H1 (cell line): Measurements from ENCODE around the gene ZFAND3. TPM values are rescaled to one million over a fixed set of nuclear protein-coding genes. Genes with fewer than 3 reads are reported as not detected.

ENCODE experiments used
- CTCF ChIA-PET: fragments of 300-600 bp; sonication (Branson Sonifier 250); formaldehyde crosslinking; loops from one replicate; lab custom pipeline; 2021; ENCODE audit not compliant: partially characterized antibody; lab: Charles Lee
- POLR2A ChIA-PET: fragments of 300-600 bp; sonication (Branson Sonifier 250); formaldehyde crosslinking; loops from one replicate; lab custom pipeline; 2021; ENCODE audit warnings: inconsistent platforms; ENCODE audit not compliant: partially characterized antibody; lab: Charles Lee
- DNase-seq, 2 experiments: peaks; one replicate each; pipeline versions ENCODE4 v3.0.0 to v3.0.0-alpha.2; 2010 to 2022; ENCODE audit warnings: low spot score in 2 of 2, low read depth in 1 of 2, mixed read lengths in 1 of 2
- FAIRE-seq: peaks from 2 replicates; lab custom pipeline; 2011; peaks lifted over from hg19 to GRCh38; lab: Jason Lieb, UNC
- H2AFZ ChIP-seq: 2 replicates; pipeline ENCODE4 v1.8.1; 2012; ENCODE audit warnings: low read length, inconsistent platforms
- H2AK5ac ChIP-seq: 2 replicates; pipeline ENCODE4 v1.6.1; 2013; ENCODE audit warnings: low read depth, low read length
- H2BK120ac ChIP-seq: replicated peaks from 2 replicates; pipeline ENCODE3; 2013; ENCODE audit warnings: low read depth, low read length, inconsistent platforms
- H2BK12ac ChIP-seq: 2 replicates; pipeline ENCODE4 v1.6.1; 2013; ENCODE audit warnings: low read depth, low read length
- H2BK15ac ChIP-seq: 2 replicates; pipeline ENCODE4 v1.6.1; 2013; ENCODE audit warnings: low read length
- H2BK20ac ChIP-seq: 2 replicates; pipeline ENCODE4 v1.6.1; 2013; ENCODE audit warnings: low read length
- H2BK5ac ChIP-seq: 2 replicates; pipeline ENCODE4 v1.6.1; 2013; ENCODE audit warnings: low read depth, low read length
- H3K14ac ChIP-seq: 2 replicates; pipeline ENCODE4 v1.6.1; 2013; ENCODE audit warnings: inconsistent platforms; ENCODE audit not compliant: insufficient read length
- H3K18ac ChIP-seq: 2 replicates; pipeline ENCODE4 v1.6.1; 2013; ENCODE audit warnings: low read length; ENCODE audit errors: extremely low read depth
- H3K23ac ChIP-seq: 2 replicates; pipeline ENCODE4 v1.6.1; 2013; ENCODE audit warnings: inconsistent platforms; ENCODE audit not compliant: insufficient read length
- H3K23me2 ChIP-seq: 2 replicates; pipeline ENCODE4 v1.6.1; 2013; ENCODE audit warnings: low read depth, low read length
- H3K27ac ChIP-seq: 2 replicates; pipeline ENCODE4 v1.6.1; 2011; ENCODE audit warnings: low read depth, low read length, inconsistent platforms
- H3K27me3 ChIP-seq, 4 experiments: replicated peaks in 1 of 4; 1 replicate in 1 of 4; 2 replicates in 3 of 4; pipeline versions ENCODE4 v1.6.1 to v1.8.1; 2011 to 2013; ENCODE audit warnings: low read length in 3 of 4, mild to moderate bottlenecking in 3 of 4, inconsistent platforms in 2 of 4, mixed read lengths in 2 of 4, moderate library complexity in 1 of 4; ENCODE audit not compliant: control insufficient read depth in 3 of 4, insufficient read depth in 3 of 4; ENCODE audit errors: extremely low read depth in 1 of 4
- H3K36me3 ChIP-seq, 4 experiments: 2 replicates each; pipeline versions ENCODE4 v1.6.1 to v1.8.1; 2011 to 2013; ENCODE audit warnings: mild to moderate bottlenecking in 4 of 4, low read length in 3 of 4, moderate library complexity in 2 of 4, control low read depth in 1 of 4, inconsistent platforms in 1 of 4; ENCODE audit not compliant: insufficient read depth in 4 of 4, control insufficient read depth in 2 of 4
- H3K4ac ChIP-seq: replicated peaks from 2 replicates; pipeline ENCODE3; 2013; ENCODE audit warnings: low read length, low read depth, mixed read lengths, inconsistent platforms; ENCODE audit not compliant: insufficient read length
- H3K4me1 ChIP-seq, 4 experiments: replicated peaks in 1 of 4; 1 replicate in 1 of 4; 2 replicates in 3 of 4; pipeline versions ENCODE4 v1.6.1 to v1.8.1; 2011 to 2013; ENCODE audit warnings: low read length in 3 of 4, inconsistent platforms in 2 of 4, mixed read lengths in 1 of 4; ENCODE audit not compliant: insufficient read depth in 4 of 4, control insufficient read depth in 3 of 4
- H3K4me2 ChIP-seq, 2 experiments: 2 replicates each; pipeline versions ENCODE4 v1.6.1 to v1.8.1; 2011 to 2013; ENCODE audit warnings: low read depth in 2 of 2, low read length in 2 of 2, control low read depth in 1 of 2, inconsistent platforms in 1 of 2, mild to moderate bottlenecking in 1 of 2; ENCODE audit not compliant: insufficient read depth in 1 of 2
- H3K4me3 ChIP-seq, 4 experiments: fragments of 200-600, 300-600 bp in 1 of 4; sonication (generic), shearing (Covaris generic), sonication (Bioruptor Twin) in 1 of 4; 2 replicates each; pipeline versions ENCODE4 v1.5.1 to v1.8.1; 2011 to 2016; ENCODE audit warnings: low read length in 4 of 4, low read depth in 3 of 4, control low read depth in 2 of 4, inconsistent platforms in 2 of 4, mild to moderate bottlenecking in 2 of 4, mixed read lengths in 1 of 4, moderate library complexity in 1 of 4; ENCODE audit not compliant: insufficient read depth in 2 of 4; ENCODE audit errors: extremely low read depth in 1 of 4
- H3K56ac ChIP-seq: replicated peaks from 2 replicates; pipeline ENCODE3; 2013; ENCODE audit warnings: low read depth, mild to moderate bottlenecking, mixed read lengths, low read length, inconsistent platforms; ENCODE audit not compliant: insufficient read length
- H3K79me1 ChIP-seq: 2 replicates; pipeline ENCODE4 v1.6.1; 2013; ENCODE audit warnings: low read depth, low read length, control low read depth
- H3K79me2 ChIP-seq, 2 experiments: 2 replicates each; pipeline versions ENCODE4 v1.6.1 to v1.8.1; 2012 to 2013; ENCODE audit warnings: low read length in 2 of 2, mild to moderate bottlenecking in 2 of 2, inconsistent platforms in 1 of 2; ENCODE audit not compliant: insufficient read depth in 2 of 2, control insufficient read depth in 1 of 2
- H3K9ac ChIP-seq, 4 experiments: replicated peaks in 1 of 4; 1 replicate in 1 of 4; 2 replicates in 3 of 4; pipeline versions ENCODE4 v1.6.1 to v1.8.1; 2011 to 2013; ENCODE audit warnings: low read depth in 3 of 4, low read length in 3 of 4, control low read depth in 2 of 4, mild to moderate bottlenecking in 2 of 4, moderate library complexity in 2 of 4, inconsistent platforms in 1 of 4; ENCODE audit errors: extremely low read depth in 1 of 4
- H3K9me3 ChIP-seq, 2 experiments: 2 replicates each; pipeline versions ENCODE4 v1.6.1 to v1.8.1; 2012 to 2013; ENCODE audit warnings: mild to moderate bottlenecking in 2 of 2, moderate library complexity in 2 of 2, control low read depth in 1 of 2, inconsistent platforms in 1 of 2, low read depth in 1 of 2, low read length in 1 of 2, mixed read lengths in 1 of 2; ENCODE audit not compliant: insufficient read depth in 2 of 2
- H4K20me1 ChIP-seq, 2 experiments: replicated peaks in 1 of 2; 2 replicates each; pipeline versions ENCODE3 to v1.8.1; 2011 to 2013; ENCODE audit warnings: inconsistent platforms in 2 of 2, low read length in 2 of 2, mild to moderate bottlenecking in 1 of 2; ENCODE audit not compliant: insufficient read depth in 2 of 2, control insufficient read depth in 1 of 2
- H4K5ac ChIP-seq: 2 replicates; pipeline ENCODE4 v1.6.1; 2013; ENCODE audit warnings: low read length, low read depth, mixed read lengths, inconsistent platforms; ENCODE audit not compliant: insufficient read length
- H4K8ac ChIP-seq: 2 replicates; pipeline ENCODE4 v1.8.0; 2013; ENCODE audit warnings: mild to moderate bottlenecking, moderate library complexity, low read length, inconsistent platforms; ENCODE audit not compliant: insufficient read depth; ENCODE audit errors: extremely low read depth
- H4K91ac ChIP-seq: replicated peaks from 2 replicates; pipeline ENCODE3; 2013; ENCODE audit warnings: low read length, mixed read lengths, inconsistent platforms; ENCODE audit not compliant: insufficient read length
- HDAC6 ChIP-seq: IDR thresholded peaks from one replicate; pipeline ENCODE4 v1.7.1; 2012; ENCODE audit warnings: low read depth, mild to moderate bottlenecking, inconsistent platforms, low read length, moderate library complexity
- NANOG ChIP-seq: IDR thresholded peaks from 2 replicates; pipeline ENCODE4 v1.6.1; 2011; ENCODE audit warnings: low read length, low read depth, mild to moderate bottlenecking, inconsistent platforms; ENCODE audit not compliant: insufficient read depth, poor library complexity, severe bottlenecking
- POLR2AphosphoS5 ChIP-seq: IDR thresholded peaks from 2 replicates; pipeline ENCODE4 v1.6.1; 2011; ENCODE audit warnings: low read depth, low read length
- SIX5 ChIP-seq: IDR thresholded peaks from 2 replicates; pipeline ENCODE4 v1.6.1; 2011; ENCODE audit warnings: mild to moderate bottlenecking, low read depth, low read length
- WGBS, 2 experiments: shearing (Covaris generic) in 1 of 2; methylation state at CpG; one replicate each; pipeline versions ENCODE4 v1.1.6 to v1.1.7; 2013 to 2015; ENCODE audit warnings: low lambda C conversion rate in 2 of 2, mixed read lengths in 2 of 2, inconsistent platforms in 1 of 2, low coverage in 1 of 2, missing lambda C conversion rate in 1 of 2; ENCODE audit not compliant: insufficient replicate concordance in 2 of 2, insufficient coverage in 1 of 2, insufficient read length in 1 of 2; ENCODE audit errors: extremely low coverage in 1 of 2, missing lambda C conversion rate in 1 of 2; 5-methylcytosine and 5-hydroxymethylcytosine counted together
- polyA plus RNA-seq, 7 experiments: library from polyadenylated mRNA; depleted of rRNA in 3 of 7; stranded (reverse) in 5 of 7; unstranded in 2 of 7; fragments of >200 nt in 5 of 7; fragments of 200-250 nt in 2 of 7; gene quantifications; 1 replicate in 5 of 7; 2 replicates in 1 of 7; 4 replicates in 1 of 7; pipeline versions ENCODE4 v1.2.1 to v1.2.3, GENCODE V29; 2011 to 2013; ENCODE audit warnings: missing spikeins in 2 of 7, mixed read lengths in 2 of 7
- total RNA-seq: library from RNA; stranded (reverse); fragmentation: NEBNext Ultra II Directional; extraction: Animal tissue kit (Norgen Biotek cat#: 25700); gene quantifications from 2 replicates; pipeline ENCODE4 v1.2.1, GENCODE V29; 2021

The ZFAND3 gene
- total and polyA plus RNA-seq, 2 of the 8 experiments (the other 6 are each of a cell fraction or from before 2014, with no cell fraction given): 13.0 to 51.3 TPM

GRCh38 chr6:38011937-38012336 lies 192.4 kb downstream of the ZFAND3 start:
- no peak overlapping the region for H3K9ac ChIP-seq
- H3K23ac ChIP-seq: no peak overlapping the region
- H3K36me3 ChIP-seq: 0 out of 8 replicates have a peak, but pooled peaks cover 0 to 2% (median 0%) of the 10 kb centered on the region in 4 experiments
- H2BK12ac ChIP-seq: no peak overlapping the region
- no peak overlapping the region for H2BK15ac ChIP-seq
- H2BK5ac ChIP-seq: no peak overlapping the region
- H3K27ac ChIP-seq: no peak overlapping the region
- no peaks in the 10 kb centered on the region for H3K79me1 ChIP-seq
- 77% methylated on average over 5 of the region's 5 CpGs; no CpG with 5 or more reads in 1 of the 2 experiments for WGBS, 2 experiments
- no peak for DNase-seq
- POLR2A ChIA-PET: interaction anchor here (0.7 kb wide), 1 partner anchor 132 kb away, joined by 3 read pairs; no protein-coding TSS in a partner anchor
- no peak overlapping the region for H2BK20ac ChIP-seq
- no peak overlapping the region for H3K4me3 ChIP-seq
- H3K9me3 ChIP-seq: peaks cover 4 to 6% of the 10 kb centered on the region in 2 experiments; a peak in 3 of 4 replicates
- no peaks in the 10 kb centered on the region for H3K4me1 ChIP-seq
- H3K79me2 ChIP-seq: peaks cover 0 to 24% of the 10 kb centered on the region in 2 experiments; a peak in 2 of 4 replicates
- TF ChIP-seq POLR2AphosphoS5 (no peak), SIX5 (no peak), NANOG (no peak), HDAC6 (no peak)
- TF ChIP-seq, all 59 proteins: peak for 0
- H3K27me3 ChIP-seq: no peaks in the 10 kb centered on the region
- H3K18ac ChIP-seq: no peak overlapping the region
- FAIRE-seq: no peak
- no peaks in the 10 kb centered on the region for H3K23me2 ChIP-seq
- H3K56ac ChIP-seq: no peak overlapping the region
- no peak overlapping the region for H4K5ac ChIP-seq
- H2AK5ac ChIP-seq: no peak overlapping the region
- no peak overlapping the region for H2AFZ ChIP-seq
- peaks cover 0 to 2% of the 10 kb centered on the region in 2 experiments for H4K20me1 ChIP-seq
- H2BK120ac ChIP-seq: no peak overlapping the region
- H4K8ac ChIP-seq: no peak overlapping the region
- no peak overlapping the region for H3K4ac ChIP-seq
- CTCF ChIA-PET: interaction anchor here (0.6 to 2.1 kb wide), 25 partner anchors 9 to 622 kb away, joined by 3 to 9 read pairs (median 4); no protein-coding TSS in a partner anchor
- no peak overlapping the region for H4K91ac ChIP-seq
- no peak overlapping the region for H3K4me2 ChIP-seq
- H3K14ac ChIP-seq: no peak overlapping the region
